ENCODE results near the gene RBM23. TPM values are rescaled to one million over a fixed set of nuclear protein-coding genes. Genes with fewer than 3 reads are reported as not detected.

Gene RBM23
- polyA plus RNA-seq, 1 donor from 2014 or later = 83.7 TPM

DNA sequence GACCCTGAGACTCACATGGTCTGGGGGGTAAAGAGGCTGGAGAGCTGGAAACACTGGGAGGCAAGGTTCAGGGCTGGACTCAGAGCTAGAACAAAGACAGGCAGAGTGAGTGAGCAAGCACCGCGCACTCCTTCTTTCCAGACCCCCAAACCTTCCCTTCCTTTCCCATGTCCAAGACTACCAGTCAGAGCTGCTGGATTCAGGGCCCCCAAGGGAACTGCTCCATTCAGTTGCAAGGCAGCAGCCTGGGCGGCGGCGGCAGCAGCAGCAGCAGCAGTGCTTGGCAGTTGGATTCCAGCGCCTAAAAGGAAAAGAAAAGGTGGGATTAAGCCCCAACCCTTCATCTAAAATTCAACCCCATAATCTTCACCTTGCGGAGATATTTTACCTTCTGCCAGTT is 17.1 kb downstream of the RBM23 start (continued):
- no peak for TF ChIP-seq EP300 (conservative IDR thresholded peaks at IDR 0.05; ENCODE audit: poor library complexity, severe bottlenecking)
- TF ChIP-seq MXI1 (conservative IDR thresholded peaks at IDR 0.05; ENCODE audit: poor library complexity, severe bottlenecking) = no peak

- no peak for TF ChIP-seq MXI1 (conservative IDR thresholded peaks at IDR 0.05; ENCODE audit: poor library complexity, severe bottlenecking)
- peak; percentile 88 for TF ChIP-seq SMC3 (conservative IDR thresholded peaks at IDR 0.05; ENCODE audit: poor library complexity)
- TF ChIP-seq CTCF (IDR thresholded peaks at IDR 0.05; ENCODE audit: poor library complexity, severe bottlenecking) = peak; percentile 75
- TF ChIP-seq TAF1 (IDR thresholded peaks at IDR 0.05; ENCODE audit: low read depth) = no peak
- no peak for TF ChIP-seq REST (IDR thresholded peaks at IDR 0.05; ENCODE audit: borderline replicate concordance)
- no peak for TF ChIP-seq EP300 (conservative IDR thresholded peaks at IDR 0.05; ENCODE audit: poor library complexity, severe bottlenecking)
- TF ChIP-seq POLR2AphosphoS5 (IDR thresholded peaks at IDR 0.05) = no peak
- no peak for TF ChIP-seq EZH2 (IDR thresholded peaks at IDR 0.05; ENCODE audit: borderline replicate concordance, insufficient read depth, low read length, poor library complexity, severe bottlenecking)
- TF ChIP-seq RAD21 (conservative IDR thresholded peaks at IDR 0.05) = peak; percentile 75
- peaks cover 6% of the 10 kb centered on the region for H3K36me3 ChIP-seq (ENCODE audit: insufficient read depth, low read length)
- no peak overlapping the region for H3K4me2 ChIP-seq (ENCODE audit: low read length)
- no peaks in the 10 kb centered on the region for H3F3A ChIP-seq (ENCODE audit: insufficient read depth, low read length, poor library complexity, severe bottlenecking)
- H3K9me2 ChIP-seq (ENCODE audit: insufficient read depth, low read length) = no peaks in the 10 kb centered on the region
- H3K27me3 ChIP-seq (ENCODE audit: insufficient read depth, low read depth, low read length) = no peaks in the 10 kb centered on the region
- no peaks in the 10 kb centered on the region for H3K79me2 ChIP-seq (replicated peaks; ENCODE audit: insufficient read depth, low read length)
- H3K9me3 ChIP-seq (ENCODE audit: low read length) = no peaks in the 10 kb centered on the region
- no peaks in the 10 kb centered on the region for H4K20me1 ChIP-seq (ENCODE audit: insufficient read depth)
- H3K9ac ChIP-seq (ENCODE audit: low read length) = no peak overlapping the region
- no peak overlapping the region for H3K4me3 ChIP-seq (ENCODE audit: low read length)
- H2AFZ ChIP-seq (ENCODE audit: low read depth, low read length) = no peak overlapping the region
- H3K27ac ChIP-seq (ENCODE audit: low read length) = no peak overlapping the region
Measured at GRCh38 chr14:22900081-22900799, 18.7 kb downstream of the RBM23 start.

- Histone ChIP-seq H3K79me2 (replicated peaks; ENCODE audit: insufficient read depth, low read length) (no peaks in the 10 kb centered on the region), H3F3A (ENCODE audit: insufficient read depth, low read length, poor library complexity, severe bottlenecking) (no peaks in the 10 kb centered on the region), H3K9ac (ENCODE audit: low read length) (no peak overlapping the region), H3K9me2 (ENCODE audit: insufficient read depth, low read length) (no peaks in the 10 kb centered on the region), H3K4me2 (ENCODE audit: low read length) (no peak overlapping the region), H3K9me3 (ENCODE audit: low read length) (no peaks in the 10 kb centered on the region), H4K20me1 (ENCODE audit: insufficient read depth) (no peaks in the 10 kb centered on the region), H3K4me3 (ENCODE audit: low read length) (no peak overlapping the region), H2AFZ (ENCODE audit: low read depth, low read length) (no peak overlapping the region), H3K36me3 (ENCODE audit: insufficient read depth, low read length) (no peaks in the 10 kb centered on the region), H3K27me3 (ENCODE audit: insufficient read depth, low read depth, low read length) (no peaks in the 10 kb centered on the region), H3K27ac (ENCODE audit: low read length) (no peak overlapping the region)
- TF ChIP-seq REST (IDR thresholded peaks at IDR 0.05; ENCODE audit: borderline replicate concordance) (no peak), TAF1 (IDR thresholded peaks at IDR 0.05; ENCODE audit: low read depth) (no peak), POLR2AphosphoS5 (IDR thresholded peaks at IDR 0.05) (no peak), EP300 (conservative IDR thresholded peaks at IDR 0.05; ENCODE audit: poor library complexity, severe bottlenecking) (no peak), EZH2 (IDR thresholded peaks at IDR 0.05; ENCODE audit: borderline replicate concordance, insufficient read depth, low read length, poor library complexity, severe bottlenecking) (no peak), RAD21 (conservative IDR thresholded peaks at IDR 0.05) (no peak), MXI1 (conservative IDR thresholded peaks at IDR 0.05; ENCODE audit: poor library complexity, severe bottlenecking) (no peak), SMC3 (conservative IDR thresholded peaks at IDR 0.05; ENCODE audit: poor library complexity) (no peak), CTCF (IDR thresholded peaks at IDR 0.05; ENCODE audit: poor library complexity, severe bottlenecking) (no peak)
Measured at GRCh38 chr14:22898302-22899090, 20.5 kb downstream of the RBM23 start.
